K562 (cell line): ENCODE data around the gene TUT7. TPM values are rescaled to one million over a fixed set of nuclear protein-coding genes. Genes with fewer than 3 reads are reported as not detected.
A peak's percentile ranks its signal among the peaks of the same experiment; 100 is the strongest.

Experiments
- AFF1 ChIP-seq, 2 experiments: fragments of 450-650 bp; IDR thresholded peaks; 2 replicates each; pipeline ENCODE4 v1.6.1; 2018; ENCODE audit warnings: mild to moderate bottlenecking in 2 of 2, low read depth in 1 of 2; ENCODE audit not compliant: partially characterized antibody in 2 of 2
- ATF7 ChIP-seq: fragments of 450-650 bp; IDR thresholded peaks from 2 replicates; pipeline ENCODE4 v1.7.1; 2014; ENCODE audit warnings: mild to moderate bottlenecking, moderate library complexity
- ELF2 ChIP-seq: fragments of 250-450 bp; sonication (Bioruptor Pico); IDR thresholded peaks from 2 replicates; pipeline ENCODE4 v1.5.0; 2021; ENCODE audit warnings: mild to moderate bottlenecking
- HLTF ChIP-seq: fragments of 450-650 bp; IDR thresholded peaks from 2 replicates; pipeline ENCODE4 v1.6.1; 2016
- KLF16 ChIP-seq: IDR thresholded peaks from 2 replicates; pipeline ENCODE4 v1.6.1; 2016; ENCODE audit warnings: antibody characterized with exemption
- MAZ ChIP-seq, 2 experiments: fragments of 450-650 bp in 1 of 2; sonication (generic) in 1 of 2; formaldehyde crosslinking; IDR thresholded peaks in 1 of 2; conservative IDR thresholded peaks in 1 of 2; 2 replicates each; pipeline versions ENCODE4 v1.4.0 to v1.5.0; 2020; ENCODE audit warnings: mild to moderate bottlenecking in 1 of 2, missing genetic modification reagents in 1 of 2
- MYC ChIP-seq, 2 experiments: fragments of 250-450 bp in 1 of 2; sonication (Bioruptor Pico) in 1 of 2; IDR thresholded peaks; 2 replicates each; pipeline versions ENCODE4 v1.5.1 to v1.6.1; 2012 to 2021; ENCODE audit warnings: low read depth in 2 of 2, borderline replicate concordance in 1 of 2, improper control_type of control experiment in 1 of 2, low read length in 1 of 2, mild to moderate bottlenecking in 1 of 2, moderate library complexity in 1 of 2
- NFIX ChIP-seq: fragments of 250-450 bp; sonication (Bioruptor Pico); IDR thresholded peaks from 2 replicates; pipeline ENCODE4 v1.4.0; 2020; ENCODE audit warnings: low read depth, mild to moderate bottlenecking, moderate library complexity
- POLR2A ChIP-seq: fragments of 450-650 bp; conservative IDR thresholded peaks from 2 replicates; pipeline ENCODE4 v1.6.1; 2016
- POLR2AphosphoS5 ChIP-seq: IDR thresholded peaks from 2 replicates; pipeline ENCODE4 v1.6.1; 2011; ENCODE audit warnings: mild to moderate bottlenecking, low read depth, low read length, moderate library complexity; ENCODE audit not compliant: control insufficient read depth, insufficient read depth
- PTBP1 ChIP-seq: fragments of 200-400 bp; formaldehyde crosslinking; IDR thresholded peaks from 2 replicates; pipeline ENCODE4 v1.6.1; 2017; ENCODE audit warnings: low read depth, low read length
- RCOR1 ChIP-seq, 2 experiments: IDR thresholded peaks; 2 replicates each; pipeline ENCODE4 v1.6.1; 2012; ENCODE audit warnings: low read depth in 2 of 2, low read length in 2 of 2, borderline replicate concordance in 1 of 2, improper control_type of control experiment in 1 of 2
- TBP ChIP-seq: optimal IDR thresholded peaks from 2 replicates; pipeline ENCODE3; 2011; ENCODE audit warnings: low read depth, low read length, improper control_type of control experiment
- TGIF2 ChIP-seq: sonication (generic); formaldehyde crosslinking; IDR thresholded peaks from 2 replicates; pipeline ENCODE4 v1.8.1; 2022; ENCODE audit warnings: mild to moderate bottlenecking, missing genetic modification reagents, moderate library complexity
- ZBTB1 ChIP-seq: sonication (generic); formaldehyde crosslinking; IDR thresholded peaks from 2 replicates; pipeline ENCODE4 v1.8.1; 2023; ENCODE audit warnings: missing genetic modification reagents, low read depth, mild to moderate bottlenecking, borderline replicate concordance
- ZEB2 ChIP-seq: fragments of 450-650 bp; IDR thresholded peaks from 2 replicates; pipeline ENCODE4 v1.6.1; 2016
- ZKSCAN1 ChIP-seq: fragments of 150-350 bp; IDR thresholded peaks from 2 replicates; pipeline ENCODE4 v1.6.1; 2016; ENCODE audit warnings: low read depth, low read length
- ZNF280A ChIP-seq: fragments of 450-650 bp; IDR thresholded peaks from 2 replicates; pipeline ENCODE4 v1.6.1; 2018; ENCODE audit warnings: mild to moderate bottlenecking, low read depth; ENCODE audit not compliant: partially characterized antibody
- ZNF398 ChIP-seq: fragments of 250-450 bp; sonication (Bioruptor Pico); IDR thresholded peaks from 2 replicates; pipeline ENCODE4 v1.8.0; 2021; ENCODE audit warnings: moderate library complexity, mild to moderate bottlenecking, inconsistent platforms
- polyA plus RNA-seq, 8 experiments: library from polyadenylated mRNA; depleted of rRNA in 4 of 8; stranded (reverse) in 5 of 8; unstranded in 3 of 8; fragments of >200 nt; fragmentation: Nextera tagmentation in 2 of 8; fragmentation: Illumina TruSeq in 1 of 8; extraction: Ambion mirVana in 2 of 8; extraction: Trizol in 1 of 8; gene quantifications; 2 replicates each; pipeline versions ENCODE4 v1.2.1 to v1.2.3, GENCODE V29; 2011 to 2014; ENCODE audit warnings: inconsistent platforms in 1 of 8, missing spikeins in 1 of 8
- total RNA-seq, 7 experiments: library from RNA; depleted of rRNA in 6 of 7; stranded (reverse); fragments of >200 nt in 6 of 7; fragmentation: Illumina TruSeq in 2 of 7; extraction: Trizol in 2 of 7; gene quantifications; 2 replicates each; pipeline versions ENCODE4 v1.2.1 to v1.2.3, GENCODE V29; 2011 to 2021; ENCODE audit warnings: low replicate concordance in 1 of 7

TUT7 gene
- total and polyA plus RNA-seq, 9 of the 15 experiments (the other 6 are each of a cell fraction or from before 2014, with no cell fraction given) = 5.9 to 26.9 (median 15.2) TPM

GRCh38 chr9:86354011-86354817, at the start of gene TUT7 (continued):
- no peak for TF ChIP-seq ZNF280A
- no peak for TF ChIP-seq TGIF2 (CRISPR knock-in tag)
- peak; percentile 47 for TF ChIP-seq MYC (IDR thresholded peaks at IDR 0.05; ENCODE audit: low read depth, low read length)
- 0 out of 2 replicates have a peak, but pooled peaks have one; percentile 20 for TF ChIP-seq MYC (CRISPR knock-in tag; IDR thresholded peaks at IDR 0.05; ENCODE audit: borderline replicate concordance, low read depth)
- no peak for TF ChIP-seq PTBP1
- TF ChIP-seq ZKSCAN1 = peak; percentile 22; the same call in 1 of the 2 replicates
- peak; percentile 73 for TF ChIP-seq POLR2A
- no peak for TF ChIP-seq ZEB2
- TF ChIP-seq HLTF = 0 out of 2 replicates have a peak, but pooled peaks have one; percentile 16
- peak in 1 of 2 experiments; percentile 28 for TF ChIP-seq AFF1 (IDR thresholded peaks at IDR 0.05; ENCODE audit: low read depth in 1 of 2, partially characterized antibody in 2 of 2)
- TF ChIP-seq TBP = peak; percentile 67
- peak; percentile 53; the same call in 1 of the 2 replicates for TF ChIP-seq POLR2AphosphoS5
- no peak for TF ChIP-seq KLF16
- TF ChIP-seq ZNF398 (CRISPR knock-in tag) = no peak
- TF ChIP-seq RCOR1 (IDR thresholded peaks at IDR 0.05; ENCODE audit: borderline replicate concordance in 1 of 2, low read depth in 2 of 2, low read length in 2 of 2) = 0 out of 4 replicates have a peak, but pooled peaks of 1 of the 2 experiments have one; percentile 10
- no peak for TF ChIP-seq NFIX
- TF ChIP-seq ELF2 (CRISPR knock-in tag) = peak; percentile 87
- peak; percentile 52; the same call in 1 of the 2 replicates for TF ChIP-seq ZBTB1
- TF ChIP-seq MAZ (CRISPR knock-in tag; conservative IDR thresholded peaks at IDR 0.05 in 1 of 2, IDR thresholded peaks at IDR 0.05 in 1 of 2) = peak; percentile 85 to 93
- TF ChIP-seq ATF7 = peak; percentile 41; the same call in 1 of the 2 replicates
